ENCODE measurements around the gene GPR108.

The GPR108 gene

DNA sequence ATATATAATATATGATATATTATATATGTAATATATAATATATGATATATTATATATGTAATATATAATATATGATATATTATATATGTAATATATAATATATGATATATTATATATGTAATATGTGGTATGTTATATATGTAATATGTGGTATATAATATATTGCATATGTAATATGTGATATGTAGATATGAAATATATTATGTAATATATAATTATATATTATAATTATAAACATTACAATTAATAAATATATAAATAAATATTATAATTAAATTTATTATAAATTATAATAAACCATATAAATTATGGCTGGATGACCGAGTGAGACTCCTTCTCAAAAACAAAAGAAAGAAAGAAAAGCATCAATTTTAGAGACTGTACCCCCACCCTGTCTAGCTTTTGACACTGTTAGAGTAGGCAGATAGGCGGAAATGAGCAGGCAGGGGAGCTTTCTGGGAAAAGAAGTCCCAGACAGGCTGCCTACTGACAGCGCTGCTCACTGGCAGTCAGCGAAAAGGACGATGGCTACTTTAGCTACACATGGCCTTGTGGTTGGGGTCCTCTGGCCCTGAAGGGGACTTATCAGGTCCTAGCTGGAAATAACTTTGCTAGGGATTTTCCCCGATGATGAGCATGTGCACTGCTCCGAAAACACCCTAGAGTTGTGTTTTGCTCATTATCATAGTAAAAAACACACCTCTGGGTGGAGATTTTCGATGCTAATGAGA, 36.6 kb downstream of the GPR108 start:
- no peak for DNase-seq

DNA sequence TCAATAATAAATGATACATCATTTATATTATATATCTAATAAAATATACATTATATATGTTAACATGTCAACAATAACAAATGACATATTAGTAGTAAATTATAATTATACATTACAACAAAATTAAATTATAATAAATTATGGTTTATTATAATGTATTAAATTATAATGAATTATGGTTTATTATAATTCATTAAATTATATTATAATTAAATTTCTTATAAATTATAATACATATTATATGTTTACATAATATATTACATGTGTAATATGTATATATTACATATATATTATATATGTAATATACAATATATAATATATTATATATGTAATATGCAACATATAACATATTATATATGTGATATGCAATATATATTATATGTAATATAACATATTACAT, 37.4 kb downstream of the GPR108 start:
- DNase-seq, result no peak

DNA sequence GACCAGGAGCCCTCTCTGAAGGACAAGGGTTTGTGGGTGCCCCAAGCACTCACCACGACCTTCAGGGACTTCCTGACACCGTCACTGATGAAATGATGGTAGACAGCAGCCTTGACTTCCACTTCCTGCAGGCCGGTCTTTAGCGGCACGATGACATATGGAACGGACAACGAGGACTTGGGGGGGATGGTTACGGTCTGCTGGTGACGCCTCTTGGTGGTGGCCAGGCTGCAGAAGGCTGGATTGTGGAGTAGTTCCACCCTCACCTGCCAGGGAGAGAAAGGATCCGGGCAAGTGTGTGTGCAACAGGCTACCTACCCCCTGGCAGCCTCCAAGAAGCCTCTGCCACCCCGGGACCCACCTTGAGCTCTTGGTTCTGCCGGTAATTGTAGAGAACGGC, 40.1 kb downstream of the GPR108 start:
- no peak for DNase-seq

DNA sequence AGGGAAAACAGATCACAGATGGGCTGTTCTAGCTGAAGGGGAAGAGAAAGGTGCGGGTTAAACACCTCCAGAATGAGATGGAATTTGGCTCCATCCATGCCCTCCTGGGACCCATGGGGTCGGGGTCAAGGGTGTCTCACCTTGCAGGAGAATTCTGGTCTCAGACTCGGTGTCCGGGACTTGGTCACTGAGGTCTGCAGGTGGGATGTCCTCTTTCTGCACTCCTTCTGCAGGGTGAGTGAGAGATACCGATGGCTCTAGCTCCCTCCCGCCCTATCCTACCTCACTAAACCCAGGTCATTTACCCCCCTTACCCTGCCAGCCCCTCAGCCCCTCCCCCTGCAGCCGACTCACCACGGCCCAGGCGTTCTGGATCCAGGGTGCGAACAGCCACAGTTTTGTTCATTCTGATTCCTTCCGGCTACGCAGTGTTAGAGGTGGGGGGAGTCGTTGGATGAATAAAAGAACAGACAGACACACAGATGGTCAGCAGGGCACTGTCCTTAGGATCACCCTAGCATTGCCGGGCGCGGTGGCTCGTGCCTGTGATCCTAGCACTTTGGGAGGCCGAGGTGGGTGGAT, 41.0 kb downstream of the GPR108 start:
- DNase-seq, result no peak

DNA sequence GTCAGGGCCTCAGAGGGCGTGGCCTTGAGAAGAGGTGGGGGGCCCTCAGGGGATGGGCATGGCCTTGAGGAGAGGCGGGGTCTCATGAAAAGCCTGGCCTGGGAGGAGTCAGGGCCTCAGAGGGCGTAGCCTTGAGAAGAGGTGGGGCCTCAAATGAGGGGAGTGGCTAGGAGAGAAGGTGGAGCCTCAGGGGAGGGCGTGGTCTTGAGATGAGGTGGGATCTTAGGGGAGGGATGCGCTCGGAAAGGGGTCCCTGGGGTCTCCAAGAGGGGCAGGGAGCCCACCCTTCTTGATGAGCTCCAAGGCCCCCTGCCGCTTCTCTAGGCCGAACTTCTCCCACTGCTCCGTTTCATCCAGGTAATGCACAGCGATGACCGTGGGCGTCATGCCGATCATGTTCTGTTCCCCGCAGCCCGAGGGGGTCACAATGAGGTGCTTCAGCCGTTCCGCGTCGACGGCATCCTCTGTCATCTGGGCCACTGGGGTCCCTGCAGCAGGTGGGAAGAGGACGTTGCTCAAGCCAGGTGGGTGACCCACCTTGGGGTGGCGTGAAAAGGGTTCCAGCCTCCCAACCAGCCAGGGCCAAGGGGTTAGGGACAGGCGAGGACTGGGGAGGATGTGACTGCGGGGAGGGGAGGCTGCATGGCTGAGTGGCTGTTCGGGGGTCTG, 43.1 kb downstream of the GPR108 start:
- no peak for DNase-seq

DNA sequence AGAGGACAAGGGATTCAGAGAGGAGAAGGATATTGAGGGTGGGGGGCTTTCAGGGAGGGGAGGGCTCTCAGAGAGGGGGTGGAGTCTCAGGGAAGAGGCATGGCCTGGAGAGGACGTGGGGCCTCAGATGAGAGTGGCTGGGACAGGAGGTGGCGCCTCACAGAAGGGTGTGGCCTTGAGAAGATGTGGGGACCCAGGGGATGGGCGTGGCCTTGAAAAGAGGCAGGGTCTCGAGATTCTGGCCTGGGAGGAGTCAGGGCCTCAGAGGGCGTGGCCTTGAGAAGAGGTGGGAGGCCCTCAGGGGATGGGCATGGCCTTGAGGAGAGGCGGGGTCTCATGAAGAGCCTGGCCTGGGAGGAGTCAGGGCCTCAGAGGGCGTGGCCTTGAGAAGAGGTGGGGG, 43.7 kb downstream of the GPR108 start:
- DNase-seq, result no peak

DNA sequence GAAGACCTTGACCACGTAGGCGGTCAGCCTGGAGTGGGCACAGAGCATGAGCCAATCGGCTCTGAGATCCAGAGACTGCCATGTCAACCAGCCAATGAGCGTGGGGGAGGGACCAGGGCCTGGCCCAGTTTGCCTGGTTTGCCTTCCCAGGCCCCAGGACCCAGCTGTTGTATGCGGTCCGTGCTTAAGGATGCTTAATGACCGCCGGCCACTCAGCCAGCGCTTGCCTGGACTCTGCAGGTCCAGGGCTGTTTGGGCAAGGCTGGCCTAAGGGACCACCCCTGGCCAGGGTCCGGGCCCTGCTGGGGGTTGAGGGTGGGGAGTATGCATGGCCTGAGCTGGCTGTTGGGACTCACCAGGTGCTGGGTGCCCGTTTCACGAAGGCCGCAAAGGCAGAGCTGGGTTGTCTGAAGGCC, 44.3 kb downstream of the GPR108 start:
- DNase-seq, result no peak

DNA sequence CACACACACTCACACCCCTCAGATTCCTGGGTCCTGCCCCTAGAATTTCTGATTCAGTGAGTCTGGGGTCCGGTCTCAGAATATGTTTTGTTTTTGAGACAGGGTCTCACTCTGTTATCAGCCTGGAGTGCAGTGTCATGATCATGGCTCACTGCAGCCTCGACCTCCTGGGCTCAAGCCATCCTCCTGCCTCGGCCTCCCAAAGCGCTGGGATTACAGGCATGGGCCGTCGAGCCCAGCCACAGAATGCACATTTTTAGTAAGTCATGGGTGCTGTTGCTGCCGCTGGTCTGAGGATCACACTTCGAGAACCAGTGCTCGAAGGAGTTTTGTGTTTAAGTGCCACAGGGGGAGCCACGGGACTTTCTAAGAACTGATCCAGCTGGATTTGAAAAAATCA, 45.4 kb downstream of the GPR108 start:
- no peak for DNase-seq

DNA sequence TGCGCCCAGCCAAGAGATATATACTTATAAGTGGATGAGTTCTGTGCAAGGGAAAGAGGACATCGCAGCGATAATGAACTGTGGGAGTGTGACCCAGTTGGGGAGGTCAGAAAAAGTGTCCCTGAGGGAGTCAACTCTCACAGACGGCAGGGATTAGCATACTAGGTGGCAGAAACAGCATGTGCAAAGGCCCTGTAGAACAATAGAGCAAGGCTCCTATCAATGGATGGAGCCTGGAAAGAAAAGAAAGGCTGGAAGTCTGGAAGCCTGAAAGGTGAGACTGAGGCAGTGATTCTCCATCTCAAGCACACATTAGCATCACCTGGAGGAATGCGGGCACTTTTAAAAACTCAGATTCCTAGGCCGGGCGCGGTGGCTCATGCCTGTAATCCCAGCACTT, 46.0 kb downstream of the GPR108 start:
- DNase-seq, result no peak

DNA sequence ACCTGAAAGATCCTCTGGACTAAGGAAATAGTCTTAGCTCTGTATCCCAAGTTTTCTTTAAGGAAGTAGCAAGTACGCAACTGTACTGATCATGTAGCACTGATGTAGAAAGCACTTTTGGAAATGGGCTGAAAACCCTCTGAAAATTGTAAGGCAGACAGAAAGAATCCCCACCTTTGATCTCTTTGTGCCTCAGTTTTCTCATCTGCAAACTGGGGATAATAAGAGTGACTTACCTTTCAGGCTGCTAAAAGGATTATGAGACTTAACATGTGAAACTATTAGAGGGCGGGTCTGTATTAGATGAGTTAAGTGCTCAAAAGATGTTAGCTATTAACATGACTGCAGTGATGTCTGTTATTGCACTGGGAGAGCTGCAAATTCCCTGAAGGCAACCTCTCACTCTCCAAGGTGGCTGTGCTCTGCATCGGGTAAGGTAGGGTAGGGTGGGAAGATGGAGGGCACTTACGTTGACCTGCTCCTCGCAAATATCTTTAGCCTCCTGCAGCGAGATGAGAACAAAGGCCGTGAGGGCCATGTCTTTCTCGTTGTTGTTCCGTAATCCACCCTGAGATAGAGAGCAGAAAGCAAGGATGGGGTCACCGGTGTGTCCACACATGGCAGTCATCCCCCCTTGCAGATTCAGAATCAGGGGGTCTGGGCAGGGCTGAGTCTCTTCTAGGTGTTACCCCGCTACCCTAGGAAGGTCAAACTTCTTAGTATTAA, 47.1 kb downstream of the GPR108 start:
- DNase-seq, result no peak

DNA sequence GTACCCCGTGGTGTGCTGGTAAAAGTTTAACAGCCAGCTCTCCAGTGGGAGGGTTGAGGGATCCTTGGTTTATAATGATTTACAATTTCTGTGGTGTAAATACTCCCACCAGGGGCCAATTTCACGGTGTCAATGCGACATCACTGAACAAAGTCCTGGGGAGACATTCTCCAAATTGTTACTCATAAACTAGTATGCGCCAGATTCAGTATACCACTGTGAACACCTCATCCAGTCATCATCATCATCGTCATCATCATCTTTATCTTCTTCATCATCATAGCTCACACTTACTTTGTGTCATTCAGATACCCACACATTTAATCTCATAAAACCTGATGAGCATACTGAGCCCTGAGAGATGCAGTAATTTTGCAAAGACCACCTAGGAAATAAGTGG, 50.3 kb downstream of the GPR108 start:
- DNase-seq, result no peak

DNA sequence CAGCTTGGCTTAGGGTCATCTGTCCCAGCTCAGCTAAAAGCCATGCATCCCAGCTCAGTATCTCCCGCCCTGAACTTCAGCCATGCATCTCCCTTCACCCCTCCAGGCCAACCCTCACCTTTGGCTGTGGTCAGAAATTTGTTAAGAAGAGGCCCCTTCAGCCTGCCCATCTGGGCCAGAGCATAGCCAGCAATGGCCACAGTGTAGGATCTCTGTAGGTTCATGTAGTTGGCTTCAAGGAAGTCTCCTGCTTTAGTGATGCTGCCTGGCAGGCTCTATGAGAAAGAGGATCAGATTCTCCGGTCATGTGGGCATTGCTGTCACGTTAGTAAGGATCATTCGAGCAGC, 50.8 kb downstream of the GPR108 start:
- DNase-seq, result no peak

DNA sequence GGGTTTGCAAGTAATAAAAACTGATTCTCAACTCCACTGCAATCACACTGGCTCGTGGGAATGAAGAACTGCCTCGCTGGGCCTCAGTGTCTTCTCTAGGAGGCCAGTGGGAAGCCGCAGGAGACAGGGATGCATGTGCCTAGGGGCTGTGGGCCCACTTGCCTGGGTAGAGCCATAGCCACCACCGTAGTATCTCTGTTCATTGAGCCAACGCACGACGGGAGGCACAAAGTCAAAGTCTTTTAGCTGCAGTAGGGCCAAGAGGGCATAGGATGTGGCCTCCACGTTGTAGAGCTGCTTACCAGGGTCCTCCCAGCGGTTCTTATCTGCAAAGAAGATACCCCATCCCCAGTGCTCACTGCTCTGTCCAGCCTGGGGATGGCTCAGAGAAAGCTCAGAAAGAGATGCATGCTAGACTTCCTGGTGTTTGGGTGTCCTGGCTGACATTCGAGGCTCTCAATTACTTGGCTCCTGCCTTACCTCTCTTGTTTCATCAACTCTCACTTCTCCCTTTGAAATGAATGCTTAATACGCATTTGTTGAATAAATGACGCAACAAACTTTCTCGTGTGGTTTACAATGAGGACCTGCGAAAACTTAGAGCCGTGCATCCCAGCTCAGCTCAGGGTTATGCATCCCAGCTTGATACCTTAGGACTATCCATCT, 51.3 kb downstream of the GPR108 start:
- DNase-seq, result no peak

DNA sequence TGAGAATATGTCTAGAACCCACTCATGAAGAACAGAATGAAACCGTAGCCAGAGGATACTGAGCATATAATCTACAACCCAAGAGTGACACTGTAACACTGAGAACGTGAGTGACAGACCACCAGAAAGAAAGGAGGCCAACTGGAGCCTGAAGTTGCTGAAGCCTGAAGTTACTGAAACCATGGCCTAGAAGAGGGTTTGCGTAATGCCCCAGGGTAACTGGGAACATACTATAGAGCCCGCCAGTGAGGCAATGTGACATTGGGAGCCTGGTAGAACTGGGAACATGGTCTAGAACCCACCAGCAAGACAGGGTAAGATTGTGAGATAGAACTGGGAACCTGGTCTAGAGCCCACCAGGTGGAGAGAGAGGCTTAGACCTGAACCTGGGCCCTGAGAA, 51.9 kb downstream of the GPR108 start:
- DNase-seq, result no peak

DNA sequence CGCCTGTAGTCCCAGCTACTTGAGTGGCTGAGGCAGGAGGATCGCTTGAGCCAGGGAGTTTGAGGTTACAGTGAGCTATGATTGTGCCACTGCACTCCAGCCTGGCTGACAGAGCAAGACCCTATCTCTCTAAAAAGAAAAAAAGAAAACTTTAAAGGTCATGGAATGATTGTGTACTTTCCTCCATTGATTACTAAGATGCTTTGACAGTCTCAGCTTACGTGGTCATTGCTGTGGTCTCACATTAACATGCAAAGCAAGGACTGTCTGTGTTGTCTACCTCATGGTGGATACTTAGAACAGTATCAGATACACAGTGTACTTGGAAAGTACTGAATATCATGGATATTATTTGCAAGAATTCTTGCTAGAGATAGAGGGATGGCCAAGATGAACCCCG, 53.4 kb downstream of the GPR108 start:
- DNase-seq, result no peak

DNA sequence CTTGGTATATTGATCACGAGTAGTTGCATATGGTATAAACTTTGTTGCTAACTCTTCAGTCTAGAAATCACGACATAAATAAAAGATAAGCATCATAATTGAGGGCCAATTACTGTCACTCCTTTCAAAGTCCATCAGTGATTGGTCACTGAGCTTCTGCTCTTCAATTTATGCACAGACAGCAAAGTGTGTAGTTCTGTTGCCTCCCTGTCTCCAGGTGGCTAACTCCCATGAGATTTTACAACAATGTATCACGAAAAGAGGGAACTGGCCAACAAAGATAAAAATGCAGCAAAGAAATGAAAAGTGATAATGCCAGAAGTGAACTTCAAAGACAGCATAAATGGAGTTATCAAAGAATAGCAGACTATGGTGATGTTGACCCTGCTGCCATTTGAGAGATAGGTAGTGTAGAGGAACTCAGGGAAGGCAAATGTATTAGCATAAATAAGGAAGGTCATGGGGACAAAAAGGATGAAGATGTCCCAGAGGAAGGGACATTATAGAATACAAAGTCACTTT, 54.7 kb downstream of the GPR108 start:
- DNase-seq, result no peak

DNA sequence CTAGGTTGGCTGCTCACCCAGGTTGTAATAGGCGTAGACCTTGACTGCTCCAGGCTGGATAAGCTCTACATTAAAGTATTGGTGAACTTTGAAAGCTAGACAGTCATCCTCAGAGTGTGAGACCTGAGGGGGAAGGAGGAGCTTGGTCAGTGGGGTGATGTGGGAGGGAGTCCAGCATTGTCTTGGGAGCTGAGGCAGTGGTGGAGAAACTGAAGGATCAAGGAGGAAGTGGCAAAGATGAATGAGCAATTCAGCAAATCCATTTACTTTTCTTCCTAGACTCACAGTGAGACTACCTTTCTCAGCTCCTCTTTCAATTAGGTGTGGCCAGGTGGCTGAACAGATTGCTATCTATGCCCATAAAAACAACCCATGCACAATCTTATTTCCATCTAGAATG, 57.2 kb downstream of the GPR108 start:
- no peak for DNase-seq
